KOPT-K1 (cell line): ENCODE measurements around the gene TRIP13.
A peak's percentile ranks its signal among the peaks of the same experiment; 100 is the strongest.

Source experiments
- H3K27ac ChIP-seq: fragments of 200-600 bp; sonication (generic); 2 replicates; pipeline ENCODE4 v1.5.1; 2016; ENCODE audit warnings: antibody characterized with exemption, mild to moderate bottlenecking, low read depth, low read length; ENCODE audit not compliant: poor library complexity, severe bottlenecking
- H3K36me3 ChIP-seq: fragments of 200-600 bp; sonication (generic); 2 replicates; pipeline ENCODE4 v1.5.1; 2017; ENCODE audit warnings: antibody characterized with exemption, mild to moderate bottlenecking, low read length, moderate library complexity; ENCODE audit not compliant: insufficient read depth
- H3K9me3 ChIP-seq: fragments of 200-600 bp; sonication (generic); 2 replicates; pipeline ENCODE4 v1.5.1; 2017; ENCODE audit warnings: antibody characterized with exemption, low read length, mild to moderate bottlenecking; ENCODE audit not compliant: insufficient read depth, poor library complexity, severe bottlenecking

Gene TRIP13

GRCh38 chr5:961711-962240, 69.1 kb downstream of the TRIP13 start:
- no peaks in the 10 kb centered on the region; the same call in 1 of the 2 replicates for H3K36me3 ChIP-seq

GRCh38 chr5:962386-962785, 69.7 kb downstream of the TRIP13 start:
- Histone ChIP-seq H3K9me3 (peaks cover 9% of the 10 kb centered on the region), H3K27ac (peak overlapping the region; percentile 98), H3K36me3 (no peaks in the 10 kb centered on the region; the same call in 1 of the 2 replicates)

More at GRCh38 chr5:961711-962240, 69.1 kb downstream of the TRIP13 start:
- peak overlapping the region; percentile 98 for H3K27ac ChIP-seq
- H3K9me3 ChIP-seq = peaks cover 3% of the 10 kb centered on the region

- Histone ChIP-seq H3K27ac (peak overlapping the region; percentile 98), H3K36me3 (no peaks in the 10 kb centered on the region; the same call in 1 of the 2 replicates), H3K9me3 (peaks cover 13% of the 10 kb centered on the region)
These were observed 70.1 kb downstream of the TRIP13 start for GRCh38 chr5:962801-963200.

- peak overlapping the region; percentile 98 for H3K27ac ChIP-seq
- peaks cover 18% of the 10 kb centered on the region for H3K9me3 ChIP-seq
- H3K36me3 ChIP-seq = no peaks in the 10 kb centered on the region; the same call in 1 of the 2 replicates
These were observed 70.6 kb downstream of the TRIP13 start for GRCh38 chr5:963310-963672.

GRCh38 chr5:963673-964531, 71.2 kb downstream of the TRIP13 start:
- Histone ChIP-seq H3K36me3 (no peaks in the 10 kb centered on the region; the same call in 1 of the 2 replicates), H3K9me3 (peaks cover 24% of the 10 kb centered on the region), H3K27ac (peak overlapping the region; percentile 98)

GRCh38 chr5:964821-965220, 72.1 kb downstream of the TRIP13 start:
- Histone ChIP-seq H3K36me3 (no peaks in the 10 kb centered on the region; the same call in 1 of the 2 replicates), H3K27ac (peak overlapping the region; percentile 98), H3K9me3 (peaks cover 32% of the 10 kb centered on the region)

- Histone ChIP-seq H3K36me3 (no peaks in the 10 kb centered on the region; the same call in 1 of the 2 replicates), H3K9me3 (peaks cover 42% of the 10 kb centered on the region), H3K27ac (peak overlapping the region; percentile 98)
These were observed 73.1 kb downstream of the TRIP13 start for GRCh38 chr5:965604-966344.

GRCh38 chr5:966345-966710, 73.6 kb downstream of the TRIP13 start:
- Histone ChIP-seq H3K36me3 (no peaks in the 10 kb centered on the region; the same call in 1 of the 2 replicates), H3K9me3 (peaks cover 46% of the 10 kb centered on the region), H3K27ac (peak overlapping the region; percentile 98)

GRCh38 chr5:966941-967340, 74.3 kb downstream of the TRIP13 start:
- Histone ChIP-seq H3K27ac (peak overlapping the region; percentile 3), H3K36me3 (no peaks in the 10 kb centered on the region; the same call in 1 of the 2 replicates), H3K9me3 (peaks cover 52% of the 10 kb centered on the region)
